HG03565 (cell line): ENCODE measurements around the gene PRCP.

ENCODE experiments used
- ATAC-seq: cut with Tn5 transposase; IDR thresholded peaks from one replicate; pipeline ENCODE4 v1.9.1; 2021; ENCODE audit warnings: mild to moderate bottlenecking, moderate library complexity; ENCODE audit not compliant: unreplicated experiment

Gene PRCP

GRCh38 chr11:82831364-82831763, 68.9 kb downstream of the PRCP start:
- no peak for ATAC-seq

GRCh38 chr11:82830746-82831145, 69.5 kb downstream of the PRCP start:
- no peak for ATAC-seq

- no peak for ATAC-seq
Observed at GRCh38 chr11:82829101-82829500, 71.1 kb downstream of the PRCP start.

- no peak for ATAC-seq
Observed at GRCh38 chr11:82828472-82828871, 71.8 kb downstream of the PRCP start.

- no peak for ATAC-seq
Observed at GRCh38 chr11:82826526-82826925, 73.7 kb downstream of the PRCP start.

- ATAC-seq = no peak
Observed at GRCh38 chr11:82823647-82824619, 76.3 kb downstream of the PRCP start.

- ATAC-seq = no peak
Observed at GRCh38 chr11:82818409-82819043, 81.7 kb downstream of the PRCP start.

GRCh38 chr11:82815406-82815805, 84.8 kb downstream of the PRCP start:
- ATAC-seq = no peak

GRCh38 chr11:82814379-82814778, 85.9 kb downstream of the PRCP start:
- no peak for ATAC-seq

GRCh38 chr11:82811369-82811768, 88.9 kb downstream of the PRCP start:
- no peak for ATAC-seq

GRCh38 chr11:82810738-82811137, 89.5 kb downstream of the PRCP start:
- ATAC-seq = no peak

GRCh38 chr11:82810326-82810725, 89.9 kb downstream of the PRCP start:
- no peak for ATAC-seq

GRCh38 chr11:82807646-82808045, 92.6 kb downstream of the PRCP start:
- no peak for ATAC-seq

- no peak for ATAC-seq
Observed at GRCh38 chr11:82802710-82803109, 97.5 kb downstream of the PRCP start.

GRCh38 chr11:82796998-82797961, 103.0 kb downstream of the PRCP start:
- ATAC-seq = no peak

- no peak for ATAC-seq
Observed at GRCh38 chr11:82794490-82794889, 105.7 kb downstream of the PRCP start.

GRCh38 chr11:82792822-82793569, 107.2 kb downstream of the PRCP start:
- no peak for ATAC-seq

- no peak for ATAC-seq
Observed at GRCh38 chr11:82792319-82792718, 107.9 kb downstream of the PRCP start.

GRCh38 chr11:82791779-82792178, 108.5 kb downstream of the PRCP start:
- ATAC-seq = no peak

GRCh38 chr11:82790723-82791484, 109.3 kb downstream of the PRCP start:
- no peak for ATAC-seq
